Stimulated activated effector memory CD8-positive, alpha-beta T cell treated with anti-CD3 and anti-CD28 coated beads, Interleukin-12 subunit alpha, Interleukin-12 subunit beta, amount 100 ng/mL, for 72 hours (primary cell): Measurements from ENCODE around the gene CCDC82.

Experiments used
- ATAC-seq: fragments of 150-1000 bp; cut with Tn5 transposase; 2 replicates; pipeline ENCODE4 v1.10.0; 2021
- DNase-seq, 2 donors: peaks; one replicate each; pipeline ENCODE4 v3.0.0; 2021 to 2022; ENCODE audit warnings: low spot score in 2 of 2
- H3K27ac Mint-ChIP-seq: one replicate; pipeline ENCODE4 v1.8.0; 2022; ENCODE audit warnings: mild to moderate bottlenecking, mixed read lengths
- H3K36me3 Mint-ChIP-seq: one replicate; pipeline ENCODE4 v1.8.0; 2022; ENCODE audit warnings: mild to moderate bottlenecking, mixed read lengths
- H3K4me1 Mint-ChIP-seq: one replicate; pipeline ENCODE4 v1.8.0; 2022; ENCODE audit warnings: mixed read lengths
- H3K4me3 Mint-ChIP-seq: one replicate; pipeline ENCODE4 v1.8.0; 2022; ENCODE audit warnings: mild to moderate bottlenecking, mixed read lengths
- H3K9me3 Mint-ChIP-seq: one replicate; pipeline ENCODE4 v1.8.0; 2022; ENCODE audit warnings: mixed read lengths

Gene CCDC82

DNA sequence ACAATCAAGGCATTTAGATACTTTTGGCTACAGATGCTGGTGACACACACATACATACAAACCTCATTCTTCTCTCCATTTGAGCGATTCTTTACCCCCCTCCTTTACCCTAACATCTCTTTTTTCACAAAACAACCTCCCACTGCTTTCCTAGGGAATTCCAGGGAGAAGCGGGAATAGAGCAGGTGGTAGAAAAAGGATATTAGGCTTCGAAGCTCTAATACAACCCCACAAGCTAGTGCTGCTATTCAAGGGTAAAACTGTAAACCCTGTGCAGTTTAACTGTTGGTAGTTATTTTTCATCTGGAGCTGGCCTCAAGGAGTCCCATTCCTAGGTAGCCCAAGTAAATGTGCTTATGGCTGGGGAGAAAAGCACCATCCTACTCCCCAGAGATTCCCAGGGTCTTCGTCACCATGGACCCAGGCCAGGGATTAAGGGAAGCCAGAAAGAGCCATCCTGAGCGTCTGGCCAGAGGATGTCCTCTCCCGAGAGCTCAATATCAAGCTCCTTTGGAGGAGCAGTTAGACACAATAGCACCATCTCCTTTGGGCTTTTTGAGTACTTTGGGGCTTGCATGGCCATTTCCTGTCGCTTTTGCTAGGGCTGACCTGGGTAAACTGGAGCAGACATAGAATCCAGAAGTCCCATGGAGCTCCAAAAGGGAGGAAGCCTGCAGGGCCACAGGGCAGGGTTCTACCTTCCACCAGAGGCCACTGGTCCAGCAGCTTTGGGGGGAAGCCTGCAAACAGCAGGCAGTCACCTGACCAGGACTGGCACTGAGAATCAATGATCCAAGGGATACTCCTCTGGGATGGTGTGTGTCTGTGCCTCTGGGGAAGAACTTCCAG, 49.8 kb downstream of the CCDC82 start:
- DNase-seq, result no peak
- no peaks in the 10 kb centered on the region for H3K36me3 Mint-ChIP-seq
- peak overlapping the region; percentile 82 for H3K27ac Mint-ChIP-seq
- H3K9me3 Mint-ChIP-seq, result no peaks in the 10 kb centered on the region
- no peak for ATAC-seq
- H3K4me3 Mint-ChIP-seq, result peak overlapping the region; percentile 81
- peaks cover 68% of the 10 kb centered on the region for H3K4me1 Mint-ChIP-seq

DNA sequence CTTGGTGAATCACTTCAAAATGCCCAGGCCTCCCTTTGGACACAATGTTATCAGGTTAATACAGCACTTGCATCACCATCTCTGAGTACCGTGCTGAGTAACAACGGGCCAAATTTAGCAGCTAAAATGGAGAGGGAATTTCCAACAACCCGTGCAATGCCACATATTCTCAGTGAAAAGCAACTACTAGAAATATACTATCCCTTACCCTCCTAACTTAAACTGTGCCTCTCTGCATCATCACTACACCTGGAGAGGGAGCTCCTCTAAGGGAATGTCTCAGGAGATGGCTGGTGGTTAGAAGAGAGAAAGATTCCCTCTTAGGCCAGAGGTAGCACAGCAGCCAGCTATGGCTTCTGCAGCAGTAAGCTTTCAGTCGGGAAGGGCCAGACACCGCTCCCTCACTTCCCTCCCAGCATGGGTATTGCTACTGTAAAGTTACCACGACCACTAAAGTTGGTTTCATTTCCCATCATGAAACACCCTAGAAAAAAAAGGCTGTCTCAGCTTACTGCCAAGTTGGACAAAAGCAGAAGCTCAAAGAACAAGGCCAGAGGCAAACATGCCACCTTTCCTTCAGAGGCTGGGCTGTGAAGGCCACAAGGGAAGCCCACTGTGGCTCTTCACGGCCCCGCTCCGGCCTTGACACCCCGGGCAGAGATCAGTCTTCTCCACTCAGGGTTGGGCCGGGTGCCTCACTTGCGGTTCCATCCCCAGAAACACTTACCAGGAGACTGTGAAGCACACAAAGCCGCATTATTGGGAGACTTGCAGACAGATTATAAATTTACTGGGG, 50.6 kb downstream of the CCDC82 start:
- Mint-ChIP-seq H3K9me3 (no peaks in the 10 kb centered on the region), H3K4me1 (peaks cover 68% of the 10 kb centered on the region), H3K27ac (peak overlapping the region; percentile 82), H3K4me3 (peak overlapping the region; percentile 81), H3K36me3 (no peaks in the 10 kb centered on the region)
- DNase-seq, result peak in 1 of 2 donors; percentile 76
- ATAC-seq, result peak; percentile 41

DNA sequence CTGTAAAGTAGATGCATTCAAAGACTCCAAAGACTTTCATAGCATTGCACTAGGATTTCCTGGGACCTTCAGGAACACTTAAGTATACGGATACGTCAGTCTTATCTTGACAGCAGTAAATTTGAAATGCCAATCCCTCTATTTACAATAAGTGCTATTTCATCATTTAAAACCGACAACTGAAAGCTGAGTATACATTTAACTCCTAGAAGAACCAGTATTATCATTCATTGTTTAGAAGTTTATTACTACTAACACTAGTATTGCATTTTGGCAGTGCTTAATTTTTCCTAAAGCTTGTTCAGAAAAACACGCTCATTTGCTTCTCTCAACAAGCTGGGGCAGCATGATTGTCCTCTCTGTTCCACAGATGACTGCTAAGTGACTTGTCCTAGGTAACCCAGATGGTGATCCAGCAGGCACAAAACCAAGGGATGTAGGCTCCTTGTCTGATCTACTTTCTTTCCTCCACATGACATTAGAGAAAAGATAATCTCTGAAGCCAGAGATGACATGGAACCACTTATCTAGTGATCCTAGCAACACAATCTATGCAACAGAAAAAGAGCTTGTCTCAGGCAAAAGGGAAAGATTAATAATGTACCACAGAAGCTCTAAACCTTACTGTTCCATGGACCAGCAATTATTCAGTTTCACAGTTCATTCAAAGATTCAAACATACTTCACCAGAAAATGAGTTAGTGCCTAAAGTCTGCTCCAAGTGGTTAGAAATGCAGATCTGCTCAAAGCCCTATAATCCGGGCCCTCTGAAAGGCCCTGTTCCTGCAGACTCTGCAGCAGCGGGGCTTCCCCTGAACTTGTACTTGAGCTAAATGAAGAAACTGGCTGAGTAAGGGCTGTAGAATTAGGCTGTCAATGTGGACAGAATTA, 51.9 kb downstream of the CCDC82 start:
- peak overlapping the region; percentile 81 for H3K4me3 Mint-ChIP-seq
- no peak overlapping the region for H3K27ac Mint-ChIP-seq
- peaks cover 67% of the 10 kb centered on the region for H3K4me1 Mint-ChIP-seq
- H3K36me3 Mint-ChIP-seq, result no peaks in the 10 kb centered on the region
- peak; percentile 35 for ATAC-seq
- DNase-seq, result no peak
- no peaks in the 10 kb centered on the region for H3K9me3 Mint-ChIP-seq

DNA sequence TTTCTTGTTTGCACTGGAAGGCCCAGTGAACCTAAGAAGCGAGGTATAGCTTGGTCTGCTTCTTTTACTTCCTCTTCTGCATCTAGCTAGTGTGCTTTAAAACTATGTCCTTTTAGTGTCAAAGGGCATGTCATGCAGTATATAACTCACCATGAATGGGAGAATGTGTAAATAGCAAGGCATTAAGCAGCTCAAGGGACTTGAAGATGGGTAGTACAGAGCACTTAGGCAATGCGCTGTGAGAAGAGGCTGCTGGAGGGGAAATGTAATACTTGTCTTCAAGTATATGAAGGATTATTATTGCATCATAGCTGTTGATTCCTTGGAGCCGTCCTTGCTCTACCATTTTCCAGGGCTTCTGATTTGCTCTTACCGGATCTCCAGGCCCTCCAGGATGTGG, 54.3 kb downstream of the CCDC82 start:
- peaks cover 66% of the 10 kb centered on the region for H3K4me1 Mint-ChIP-seq
- no peak for ATAC-seq

DNA sequence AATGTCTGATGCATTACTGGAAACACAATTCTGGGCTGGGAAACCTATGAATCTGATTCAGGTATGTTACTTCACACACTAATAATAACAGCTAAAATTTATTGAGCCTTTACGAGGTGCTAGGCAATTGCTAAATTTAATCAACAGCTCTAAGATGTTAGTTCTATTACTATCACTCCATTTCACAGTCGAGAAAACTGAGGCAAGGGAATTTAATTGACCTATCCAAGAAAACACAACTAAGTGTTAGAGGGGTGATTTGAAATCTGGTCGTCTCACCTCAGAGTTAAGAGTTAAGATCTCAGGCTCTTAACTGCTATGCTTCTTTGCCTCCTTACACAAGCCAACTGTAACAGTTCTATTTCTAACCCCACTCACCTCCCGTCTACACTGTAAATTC, 55.5 kb downstream of the CCDC82 start:
- Mint-ChIP-seq H3K9me3 (no peaks in the 10 kb centered on the region), H3K4me3 (no peak overlapping the region), H3K36me3 (peaks cover 5% of the 10 kb centered on the region), H3K4me1 (peaks cover 66% of the 10 kb centered on the region), H3K27ac (no peak overlapping the region)
- no peak for ATAC-seq
- no peak for DNase-seq

More for the DNA sequence above, 54.3 kb downstream of the CCDC82 start:
- Mint-ChIP-seq H3K27ac (no peak overlapping the region), H3K9me3 (no peaks in the 10 kb centered on the region), H3K4me3 (no peak overlapping the region), H3K36me3 (no peaks in the 10 kb centered on the region)
- no peak for DNase-seq

DNA sequence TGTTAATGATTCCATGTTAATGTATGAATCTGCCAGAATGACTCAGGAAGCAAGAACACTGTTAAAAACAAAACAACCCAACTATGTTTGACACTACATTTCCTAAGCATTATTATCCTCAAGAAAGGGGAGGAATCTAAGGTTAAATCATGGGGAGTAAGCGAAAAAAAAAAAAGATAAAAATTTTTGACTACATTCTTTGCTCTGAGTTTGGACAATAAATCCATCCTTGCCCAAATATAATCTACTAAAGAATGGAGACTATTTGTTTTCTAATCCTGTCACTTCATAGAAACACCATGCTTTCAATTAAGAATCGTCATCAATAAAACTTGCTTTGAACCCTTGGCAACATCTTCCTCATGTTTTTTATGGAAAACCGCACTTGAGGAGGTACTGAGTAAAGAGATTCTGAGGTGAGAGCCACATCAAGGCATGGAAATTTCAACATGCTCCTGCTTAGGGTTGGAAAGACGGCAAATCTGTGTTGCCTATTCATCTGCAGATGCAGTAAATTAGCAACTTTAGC, 56.5 kb downstream of the CCDC82 start:
- Mint-ChIP-seq H3K27ac (no peak overlapping the region), H3K4me1 (peaks cover 66% of the 10 kb centered on the region), H3K9me3 (no peaks in the 10 kb centered on the region), H3K36me3 (peaks cover 7% of the 10 kb centered on the region), H3K4me3 (no peak overlapping the region)
- DNase-seq, result no peak
- ATAC-seq, result no peak

DNA sequence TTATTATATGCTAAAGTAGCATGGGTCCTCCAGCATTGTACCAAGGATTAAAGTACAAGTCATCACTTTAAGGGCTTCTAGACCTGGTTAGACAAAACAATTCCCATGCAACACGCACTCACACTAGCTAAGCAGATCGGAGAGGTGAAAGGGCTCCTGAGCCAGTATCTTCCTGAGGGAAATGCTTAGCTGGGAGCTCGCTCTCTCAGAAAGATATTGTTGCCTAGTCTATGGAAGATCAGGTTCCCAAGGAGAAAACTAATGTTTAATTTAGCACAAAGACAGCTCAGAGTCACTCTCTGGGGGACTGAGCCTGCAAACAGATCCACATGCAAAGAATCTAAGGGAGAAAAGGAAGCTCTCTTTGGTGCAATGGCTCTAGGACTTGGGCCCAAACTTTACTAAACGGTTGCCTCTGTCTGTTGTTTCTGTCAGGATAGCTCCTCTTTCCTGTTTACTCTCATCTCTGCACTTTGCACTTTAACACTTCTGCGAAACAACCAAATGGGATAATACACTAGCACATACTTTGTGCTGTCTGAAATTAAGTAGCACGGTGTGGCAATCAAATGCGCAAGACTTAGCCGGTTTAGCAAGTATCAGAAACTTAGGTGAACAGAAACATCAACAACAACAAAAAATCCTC, 57.5 kb downstream of the CCDC82 start:
- H3K27ac Mint-ChIP-seq, result no peak overlapping the region

DNA sequence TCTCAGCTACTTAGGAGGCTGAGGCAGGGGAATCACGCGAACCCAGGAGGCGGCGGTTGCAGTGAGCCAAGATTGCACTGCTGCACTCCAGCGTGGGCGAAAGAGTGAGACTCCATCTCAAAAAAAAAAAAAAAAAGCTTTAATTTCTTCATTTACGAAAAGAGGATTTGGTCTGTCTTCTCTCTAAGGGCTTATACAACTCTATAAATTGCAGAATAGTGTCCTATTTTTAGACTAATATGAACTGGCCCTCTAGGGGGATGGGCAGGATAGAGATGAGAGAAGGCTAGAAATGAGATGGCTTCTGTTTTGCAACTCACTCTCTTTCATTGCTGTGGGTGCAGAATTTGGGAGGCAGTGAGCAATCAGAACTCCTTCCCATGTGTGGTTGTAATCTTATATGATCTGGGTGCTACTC, 58.0 kb downstream of the CCDC82 start:
- H3K4me3 Mint-ChIP-seq, result no peak overlapping the region
- H3K36me3 Mint-ChIP-seq, result peaks cover 7% of the 10 kb centered on the region
- H3K4me1 Mint-ChIP-seq, result peaks cover 52% of the 10 kb centered on the region
- H3K9me3 Mint-ChIP-seq, result no peaks in the 10 kb centered on the region
- no peak overlapping the region for H3K27ac Mint-ChIP-seq
- DNase-seq (no peak), ATAC-seq (peak; percentile 14)

More for the DNA sequence above, 57.5 kb downstream of the CCDC82 start:
- DNase-seq (no peak), ATAC-seq (no peak)
- H3K9me3 Mint-ChIP-seq, result no peaks in the 10 kb centered on the region
- H3K36me3 Mint-ChIP-seq, result peaks cover 7% of the 10 kb centered on the region
- no peak overlapping the region for H3K4me3 Mint-ChIP-seq
- H3K4me1 Mint-ChIP-seq, result peaks cover 58% of the 10 kb centered on the region

DNA sequence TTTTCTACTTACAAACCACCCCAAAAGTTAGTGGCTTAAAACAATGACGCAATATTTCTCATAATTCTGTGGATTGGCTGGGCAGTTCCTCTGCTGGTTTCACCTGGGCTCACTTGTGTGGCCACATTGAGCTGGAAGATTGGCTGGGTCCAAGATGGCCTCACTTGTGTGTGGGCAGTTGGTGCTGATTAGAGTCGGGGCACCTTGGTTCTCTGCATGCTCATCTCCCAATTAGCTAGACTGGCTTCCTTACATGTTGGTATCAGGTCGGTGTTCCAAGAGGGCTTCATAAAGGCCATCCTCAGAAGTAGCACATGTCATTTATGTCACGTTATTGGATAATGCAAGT, 59.2 kb downstream of the CCDC82 start:
- peak overlapping the region; percentile 51 for H3K27ac Mint-ChIP-seq
- H3K4me1 Mint-ChIP-seq, result peaks cover 47% of the 10 kb centered on the region
- peaks cover 11% of the 10 kb centered on the region for H3K36me3 Mint-ChIP-seq
- no peak overlapping the region for H3K4me3 Mint-ChIP-seq
- H3K9me3 Mint-ChIP-seq, result no peaks in the 10 kb centered on the region
- ATAC-seq (no peak), DNase-seq (no peak)

DNA sequence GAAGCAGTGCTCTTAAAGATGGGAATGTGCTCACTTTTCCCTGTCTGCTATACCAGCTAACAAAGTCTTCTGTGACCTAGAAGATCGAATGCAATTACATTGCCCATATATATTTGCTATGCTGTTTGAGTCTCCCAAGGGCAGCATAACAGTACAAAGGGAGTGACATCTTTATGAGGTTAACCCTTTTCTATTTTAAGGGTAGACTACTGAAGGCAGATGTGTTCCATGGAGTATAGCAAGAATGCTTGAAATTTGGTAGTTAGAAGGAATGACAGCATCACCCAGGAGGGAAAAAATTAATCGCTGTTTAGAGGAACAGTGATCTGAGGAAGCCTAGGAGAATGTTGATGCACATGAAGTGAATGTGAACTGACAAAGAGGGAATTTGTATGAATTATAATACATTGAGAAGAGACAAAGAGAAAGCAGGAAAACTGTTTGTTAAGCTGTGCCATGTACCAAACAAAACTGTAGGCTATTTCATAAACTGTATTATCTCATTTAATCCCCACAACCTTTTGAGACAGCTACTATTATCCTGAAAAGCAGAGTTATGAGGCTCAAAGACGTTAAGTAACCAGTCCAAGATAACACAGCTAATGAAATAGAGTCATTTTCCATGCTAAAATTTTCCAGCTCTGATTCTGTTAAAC, 59.7 kb downstream of the CCDC82 start:
- no peaks in the 10 kb centered on the region for H3K9me3 Mint-ChIP-seq
- no peak overlapping the region for H3K4me3 Mint-ChIP-seq
- H3K4me1 Mint-ChIP-seq, result peaks cover 45% of the 10 kb centered on the region
- peaks cover 16% of the 10 kb centered on the region for H3K36me3 Mint-ChIP-seq
- H3K27ac Mint-ChIP-seq, result peak overlapping the region; percentile 51
- no peak for ATAC-seq
- DNase-seq, result no peak

DNA sequence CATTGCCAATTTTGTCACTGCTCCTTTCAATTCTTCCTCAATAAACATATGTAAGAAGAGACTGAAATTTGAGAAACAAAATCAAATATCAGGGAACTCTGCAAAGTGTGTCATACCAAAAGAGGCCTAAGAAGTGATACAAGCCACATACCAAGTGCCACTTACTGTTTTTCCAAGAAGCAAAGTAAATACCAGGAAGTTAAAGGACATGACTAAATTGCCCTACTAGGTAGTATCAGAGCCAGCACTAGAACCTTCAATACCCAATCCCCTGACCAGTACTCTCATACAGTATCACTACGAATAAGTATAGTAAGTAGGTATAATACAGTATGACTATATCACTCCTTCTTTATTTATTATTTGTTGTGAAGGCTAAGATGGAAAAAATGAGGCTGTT, 60.3 kb downstream of the CCDC82 start:
- Mint-ChIP-seq H3K4me1 (peaks cover 45% of the 10 kb centered on the region), H3K4me3 (peak overlapping the region; percentile 30), H3K36me3 (peaks cover 17% of the 10 kb centered on the region), H3K27ac (peak overlapping the region; percentile 41), H3K9me3 (no peaks in the 10 kb centered on the region)
- peak; percentile 98 for ATAC-seq
- DNase-seq, result no peak

DNA sequence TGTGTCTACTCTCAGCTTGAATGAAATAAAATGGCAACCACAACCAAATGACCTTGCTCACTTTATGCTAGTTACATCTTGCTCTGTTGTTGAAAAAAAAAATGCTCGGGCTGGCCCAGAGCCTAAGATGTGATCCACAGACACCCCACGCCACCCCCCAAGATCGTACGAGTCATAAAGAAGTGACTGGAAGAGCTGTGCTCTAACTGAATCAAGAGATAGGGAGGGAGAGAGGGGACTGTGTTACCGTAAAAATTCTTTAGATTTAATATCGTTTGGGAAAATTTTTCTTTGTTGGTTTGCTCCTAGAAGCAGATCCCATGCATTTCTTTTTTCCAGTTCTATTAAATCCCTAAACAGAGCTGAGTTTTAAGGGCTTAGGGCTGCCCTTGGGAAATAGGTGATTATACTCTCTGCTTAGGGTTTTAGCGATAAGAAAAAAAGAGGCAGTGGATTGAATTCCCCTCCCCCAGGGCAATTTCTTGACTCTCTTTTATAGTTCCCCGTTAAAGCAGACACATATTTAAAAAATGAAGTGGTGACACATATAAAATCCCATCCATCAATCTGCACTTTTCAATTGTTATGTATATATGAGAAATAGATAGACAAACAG, 61.2 kb downstream of the CCDC82 start:
- Mint-ChIP-seq H3K9me3 (no peaks in the 10 kb centered on the region), H3K4me3 (no peak overlapping the region), H3K36me3 (peaks cover 17% of the 10 kb centered on the region), H3K4me1 (peaks cover 45% of the 10 kb centered on the region), H3K27ac (peak overlapping the region; percentile 41)
- ATAC-seq (no peak), DNase-seq (no peak)

DNA sequence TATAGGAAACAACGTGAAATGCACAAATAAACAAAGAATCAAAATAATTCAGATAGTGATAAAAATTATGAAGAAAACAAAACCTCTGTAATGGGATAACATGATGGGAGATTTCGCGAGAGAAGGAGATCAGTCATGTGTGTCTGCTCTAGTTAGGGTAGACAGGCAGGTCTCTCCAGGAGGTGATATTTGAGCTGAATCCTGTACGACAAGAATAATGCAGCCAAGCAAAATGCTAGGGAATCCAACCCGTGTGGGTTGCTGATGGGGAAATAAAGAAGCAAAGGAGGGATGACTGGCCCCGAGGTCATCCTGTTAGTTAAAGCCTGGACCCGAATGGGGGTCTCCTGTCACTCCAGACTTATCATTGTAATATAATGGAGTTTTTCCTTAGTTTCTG, 62.8 kb downstream of the CCDC82 start:
- no peak overlapping the region for H3K27ac Mint-ChIP-seq
- peaks cover 17% of the 10 kb centered on the region for H3K36me3 Mint-ChIP-seq
- no peaks in the 10 kb centered on the region for H3K9me3 Mint-ChIP-seq
- no peak overlapping the region for H3K4me3 Mint-ChIP-seq
- H3K4me1 Mint-ChIP-seq, result peaks cover 31% of the 10 kb centered on the region
- ATAC-seq (no peak), DNase-seq (no peak)

DNA sequence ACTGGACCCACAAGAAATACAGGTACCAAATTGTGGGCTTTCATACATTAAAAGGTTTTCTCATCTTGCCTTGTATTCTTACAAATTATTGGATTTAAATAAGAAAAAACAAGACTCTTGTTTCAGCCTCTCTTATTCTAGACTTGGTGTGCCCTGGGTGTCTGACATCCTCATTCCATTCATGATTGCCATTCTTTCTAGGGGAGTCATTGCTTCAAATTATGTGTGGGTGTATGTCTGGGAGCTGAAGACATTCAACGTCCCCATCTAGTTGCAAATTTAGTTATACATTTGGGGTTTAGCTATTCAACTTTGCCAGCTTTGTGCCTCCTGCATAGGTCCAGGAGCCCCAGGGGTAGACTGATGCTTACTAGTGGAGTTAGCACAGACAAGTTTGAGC, 64.8 kb downstream of the CCDC82 start:
- ATAC-seq (no peak), DNase-seq (no peak)
- Mint-ChIP-seq H3K4me3 (no peak overlapping the region), H3K4me1 (peaks cover 28% of the 10 kb centered on the region), H3K36me3 (peaks cover 17% of the 10 kb centered on the region), H3K27ac (no peak overlapping the region), H3K9me3 (no peaks in the 10 kb centered on the region)
